A172 (cell line): ENCODE measurements around the gene SENP5. TPM values are rescaled to one million over a fixed set of nuclear protein-coding genes. Genes with fewer than 3 reads are reported as not detected.

ENCODE experiments used
- DNase-seq: peaks from one replicate; pipeline ENCODE4 v3.0.0-alpha.2; 2015; ENCODE audit warnings: low spot score
- total RNA-seq: library from RNA; depleted of rRNA; stranded (reverse); fragments of >200 nt; shearing (Covaris generic); gene quantifications from 2 replicates; pipeline ENCODE4 v1.2.3, GENCODE V29; 2014

Gene SENP5
- total RNA-seq, 1 experiment from 2014 or later, result 60.6 TPM

GRCh38 chr3:196883361-196883760 is 15.6 kb downstream of the SENP5 start:
- no peak for DNase-seq

- no peak for DNase-seq
Measured at GRCh38 chr3:196886144-196886543, 18.4 kb downstream of the SENP5 start.

- no peak for DNase-seq
Measured at GRCh38 chr3:196889844-196890708, 22.4 kb downstream of the SENP5 start.

GRCh38 chr3:196894557-196895295 is 27.0 kb downstream of the SENP5 start:
- no peak for DNase-seq

- DNase-seq, result no peak
Measured at GRCh38 chr3:196896229-196896628, 28.5 kb downstream of the SENP5 start.

- no peak for DNase-seq
Measured at GRCh38 chr3:196901768-196902167, 34.0 kb downstream of the SENP5 start.

GRCh38 chr3:196902296-196902695 is 34.6 kb downstream of the SENP5 start:
- DNase-seq, result no peak

GRCh38 chr3:196903740-196904139 is 36.0 kb downstream of the SENP5 start:
- no peak for DNase-seq

- no peak for DNase-seq
Measured at GRCh38 chr3:196914866-196915265, 47.1 kb downstream of the SENP5 start.

GRCh38 chr3:196915375-196915774 is 47.7 kb downstream of the SENP5 start:
- no peak for DNase-seq

GRCh38 chr3:196916221-196916620 is 48.5 kb downstream of the SENP5 start:
- no peak for DNase-seq

- DNase-seq, result no peak
Measured at GRCh38 chr3:196916995-196917394, 49.3 kb downstream of the SENP5 start.

- DNase-seq, result no peak
Measured at GRCh38 chr3:196918968-196919367, 51.2 kb downstream of the SENP5 start.

- no peak for DNase-seq
Measured at GRCh38 chr3:196920733-196921132, 53.0 kb downstream of the SENP5 start.

- DNase-seq, result no peak
Measured at GRCh38 chr3:196927571-196928453, 60.1 kb downstream of the SENP5 start.

GRCh38 chr3:196931157-196931556 is 63.4 kb downstream of the SENP5 start:
- DNase-seq, result no peak

- DNase-seq, result no peak
Measured at GRCh38 chr3:196931828-196932587, 64.3 kb downstream of the SENP5 start.

GRCh38 chr3:196932600-196932999 is 64.9 kb downstream of the SENP5 start:
- no peak for DNase-seq

GRCh38 chr3:196936288-196936687 is 68.6 kb downstream of the SENP5 start:
- no peak for DNase-seq

- no peak for DNase-seq
Measured at GRCh38 chr3:196938124-196938523, 70.4 kb downstream of the SENP5 start.

GRCh38 chr3:196938576-196938975 is 70.9 kb downstream of the SENP5 start:
- no peak for DNase-seq
